ENCODE results near the gene FARS2.

FARS2 gene

GRCh38 chr6:5412663-5413062 is 151.3 kb downstream of the FARS2 start:
- intact Hi-C loops (cut with DNase I): no loop called here
- no peak for DNase-seq

GRCh38 chr6:5416250-5416649 is 154.9 kb downstream of the FARS2 start:
- no peak for DNase-seq
- intact Hi-C loops (cut with DNase I): no loop called here

- intact Hi-C loops (cut with DNase I): no loop called here
- DNase-seq: peak in 4 of 10 donors; percentile 27 to 87 (median 54)
These were observed 161.1 kb downstream of the FARS2 start for GRCh38 chr6:5422321-5422915.

GRCh38 chr6:5423251-5423650 is 161.9 kb downstream of the FARS2 start:
- DNase-seq: no peak
- intact Hi-C loops (cut with DNase I): no loop called here

GRCh38 chr6:5424726-5425125 is 163.4 kb downstream of the FARS2 start:
- no peak for DNase-seq
- intact Hi-C loops (cut with DNase I): no loop called here

- DNase-seq: no peak
- intact Hi-C loops (cut with DNase I): no loop called here
These were observed 164.0 kb downstream of the FARS2 start for GRCh38 chr6:5425267-5425666.

- intact Hi-C loops (cut with DNase I): no loop called here
- DNase-seq: no peak
These were observed 164.5 kb downstream of the FARS2 start for GRCh38 chr6:5425797-5426196.

- no peak for DNase-seq
- intact Hi-C loops (cut with DNase I): no loop called here
These were observed 166.3 kb downstream of the FARS2 start for GRCh38 chr6:5427586-5427985.

- intact Hi-C loops (cut with DNase I): no loop called here
- no peak for DNase-seq
These were observed 172.0 kb downstream of the FARS2 start for GRCh38 chr6:5433324-5433723.

GRCh38 chr6:5435449-5435848 is 174.1 kb downstream of the FARS2 start:
- intact Hi-C loops (cut with DNase I): no loop called here
- peak in 2 of 10 donors; percentile 34 to 86 for DNase-seq

GRCh38 chr6:5438922-5439584 is 177.7 kb downstream of the FARS2 start:
- intact Hi-C loops (cut with DNase I): no loop called here
- no peak for DNase-seq

GRCh38 chr6:5439749-5440148 is 178.4 kb downstream of the FARS2 start:
- DNase-seq: no peak
- intact Hi-C loops (cut with DNase I): no loop called here

- intact Hi-C loops (cut with DNase I): no loop called here
- DNase-seq: no peak
These were observed 181.0 kb downstream of the FARS2 start for GRCh38 chr6:5442319-5442718.

- intact Hi-C loops (cut with DNase I): no loop called here
- DNase-seq: no peak
These were observed 181.6 kb downstream of the FARS2 start for GRCh38 chr6:5442916-5443315.

- intact Hi-C loops (cut with DNase I): no loop called here
- DNase-seq: no peak
These were observed 182.2 kb downstream of the FARS2 start for GRCh38 chr6:5443491-5443890.

GRCh38 chr6:5446362-5447075 is 185.2 kb downstream of the FARS2 start:
- DNase-seq: no peak
- intact Hi-C loops (cut with DNase I): no loop called here

- intact Hi-C loops (cut with DNase I): no loop called here
- no peak for DNase-seq
These were observed 186.6 kb downstream of the FARS2 start for GRCh38 chr6:5447921-5448320.

- no peak for DNase-seq
- intact Hi-C loops (cut with DNase I): no loop called here
These were observed 188.8 kb downstream of the FARS2 start for GRCh38 chr6:5450073-5450472.

- DNase-seq: peak in 4 of 10 donors; percentile 40 to 79 (median 60)
- intact Hi-C loops (cut with DNase I): no loop called here
These were observed 192.2 kb downstream of the FARS2 start for GRCh38 chr6:5453546-5453945.

GRCh38 chr6:5455142-5455541 is 193.8 kb downstream of the FARS2 start:
- intact Hi-C loops (cut with DNase I): no loop called here
- DNase-seq: no peak

GRCh38 chr6:5457041-5457440 is 195.7 kb downstream of the FARS2 start:
- DNase-seq: peak in 8 of 10 donors; percentile 38 to 94 (median 56)
- intact Hi-C loops (cut with DNase I): no loop called here
